Measurements from ENCODE around the gene MEGF6. TPM values are rescaled to one million over a fixed set of nuclear protein-coding genes. Genes with fewer than 3 reads are reported as not detected.

MEGF6 gene
- total RNA-seq, 1 experiment from 2014 or later, result 21.3 TPM

DNA sequence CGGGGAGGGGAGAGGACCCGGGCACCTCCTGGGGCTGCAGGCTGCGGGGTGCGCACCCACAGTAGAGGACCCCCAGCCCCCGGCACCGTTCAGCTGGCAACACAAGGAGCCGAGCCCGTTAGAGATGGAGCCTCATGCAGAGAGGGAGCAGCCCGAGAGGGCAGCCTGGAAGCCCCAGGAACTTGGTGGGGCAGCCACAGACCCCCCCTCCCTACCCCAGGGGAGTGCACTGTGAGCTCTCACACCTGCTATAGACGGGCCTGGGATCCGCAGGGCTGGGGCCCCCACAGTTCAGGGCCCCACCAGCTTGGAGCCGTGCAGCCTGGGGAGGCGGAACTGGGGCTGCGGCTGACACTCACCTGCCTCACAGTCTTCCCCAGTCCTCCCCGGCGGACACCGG, 109.9 kb downstream of the MEGF6 start:
- H2AK5ac ChIP-seq (ENCODE audit: insufficient read length, low read length), result no peak overlapping the region
- H4K20me1 ChIP-seq (ENCODE audit: control insufficient read depth, insufficient read depth, insufficient read length), result no peaks in the 10 kb centered on the region
- H3K23ac ChIP-seq (ENCODE audit: insufficient read length, low read depth, low read length), result no peak overlapping the region
- no peak overlapping the region for H3K14ac ChIP-seq (ENCODE audit: insufficient read depth, low read length)
- TF ChIP-seq, protein P1, sequence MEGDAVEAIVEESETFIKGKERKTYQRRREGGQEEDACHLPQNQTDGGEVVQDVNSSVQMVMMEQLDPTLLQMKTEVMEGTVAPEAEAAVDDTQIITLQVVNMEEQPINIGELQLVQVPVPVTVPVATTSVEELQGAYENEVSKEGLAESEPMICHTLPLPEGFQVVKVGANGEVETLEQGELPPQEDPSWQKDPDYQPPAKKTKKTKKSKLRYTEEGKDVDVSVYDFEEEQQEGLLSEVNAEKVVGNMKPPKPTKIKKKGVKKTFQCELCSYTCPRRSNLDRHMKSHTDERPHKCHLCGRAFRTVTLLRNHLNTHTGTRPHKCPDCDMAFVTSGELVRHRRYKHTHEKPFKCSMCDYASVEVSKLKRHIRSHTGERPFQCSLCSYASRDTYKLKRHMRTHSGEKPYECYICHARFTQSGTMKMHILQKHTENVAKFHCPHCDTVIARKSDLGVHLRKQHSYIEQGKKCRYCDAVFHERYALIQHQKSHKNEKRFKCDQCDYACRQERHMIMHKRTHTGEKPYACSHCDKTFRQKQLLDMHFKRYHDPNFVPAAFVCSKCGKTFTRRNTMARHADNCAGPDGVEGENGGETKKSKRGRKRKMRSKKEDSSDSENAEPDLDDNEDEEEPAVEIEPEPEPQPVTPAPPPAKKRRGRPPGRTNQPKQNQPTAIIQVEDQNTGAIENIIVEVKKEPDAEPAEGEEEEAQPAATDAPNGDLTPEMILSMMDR (conservative IDR thresholded peaks at IDR 0.05), result no peak
- H3K27me3 Mint-ChIP-seq (ENCODE audit: low read depth), result no peaks in the 10 kb centered on the region
- DNase-seq, result no peak
- no peak overlapping the region for H3K18ac ChIP-seq (ENCODE audit: insufficient read length, low read depth, low read length)
- no peak overlapping the region for H3K4me3 Mint-ChIP-seq
- H2BK20ac ChIP-seq (ENCODE audit: low read depth, low read length, poor library complexity, severe bottlenecking), result no peak overlapping the region
- no peak overlapping the region for H3K4me2 ChIP-seq (ENCODE audit: insufficient read depth, insufficient read length, low read length)
- H3K4me1 Mint-ChIP-seq, result no peaks in the 10 kb centered on the region
- no peak overlapping the region for H2BK15ac ChIP-seq (ENCODE audit: low read depth, low read length)
- no CpG with 5 or more reads among the region's 17 CpGs for WGBS (ENCODE audit: extremely low coverage, insufficient read length, low lambda C conversion rate)
- H3K27ac ChIP-seq (ENCODE audit: insufficient read length, low read depth, low read length), result no peak overlapping the region
- no peak overlapping the region for H4K5ac ChIP-seq (ENCODE audit: insufficient read length, low read depth, low read length)
- H3K27ac Mint-ChIP-seq, result no peak overlapping the region
- no peak overlapping the region for H3T11ph ChIP-seq (ENCODE audit: low read length)
- no peaks in the 10 kb centered on the region for H3K4me1 ChIP-seq (ENCODE audit: insufficient read depth, low read length)
- no peaks in the 10 kb centered on the region; a peak in 2 of 7 replicates for H3K36me3 Mint-ChIP-seq (ENCODE audit: insufficient read depth in 1 of 3, low read depth in 3 of 3)
- no peak overlapping the region for H4K8ac ChIP-seq (replicated peaks; ENCODE audit: insufficient read length, low read depth, low read length)
- H2AFZ ChIP-seq (ENCODE audit: low read length), result no peak overlapping the region
- H3K79me1 ChIP-seq (ENCODE audit: insufficient read depth, low read depth, low read length, poor library complexity, severe bottlenecking), result no peaks in the 10 kb centered on the region
- H2BK5ac ChIP-seq (ENCODE audit: insufficient read length, low read length), result no peak overlapping the region
- H2BK120ac ChIP-seq (ENCODE audit: low read depth, low read length, poor library complexity, severe bottlenecking), result no peak overlapping the region
- no peak overlapping the region for H3K4ac ChIP-seq (ENCODE audit: low read depth, low read length)
- H3K27me3 ChIP-seq (ENCODE audit: insufficient read depth, low read length), result no peaks in the 10 kb centered on the region
- H3K9me3 ChIP-seq (ENCODE audit: control insufficient read depth, low read depth, low read length), result no peaks in the 10 kb centered on the region
- H3K79me2 ChIP-seq (ENCODE audit: insufficient read depth, low read length), result no peaks in the 10 kb centered on the region
- no peak overlapping the region for H3K56ac ChIP-seq (ENCODE audit: insufficient read length, low read depth, low read length)
- H3K9ac ChIP-seq (ENCODE audit: extremely low read depth, insufficient read length, low read length), result no peak overlapping the region
- no peak overlapping the region for H2BK12ac ChIP-seq (ENCODE audit: insufficient read length, low read depth, low read length)
- H4K91ac ChIP-seq (ENCODE audit: insufficient read length, low read depth, low read length), result no peak overlapping the region
- H3K23me2 ChIP-seq (ENCODE audit: insufficient read length, low read depth, low read length, poor library complexity, severe bottlenecking), result no peaks in the 10 kb centered on the region
- no peaks in the 10 kb centered on the region for H3K9me3 Mint-ChIP-seq
